ENCODE results near the gene IL32. TPM values are rescaled to one million over a fixed set of nuclear protein-coding genes. Genes with fewer than 3 reads are reported as not detected.

The IL32 gene
- total RNA-seq, 1 donor from 2014 or later: 4.9 TPM

DNA sequence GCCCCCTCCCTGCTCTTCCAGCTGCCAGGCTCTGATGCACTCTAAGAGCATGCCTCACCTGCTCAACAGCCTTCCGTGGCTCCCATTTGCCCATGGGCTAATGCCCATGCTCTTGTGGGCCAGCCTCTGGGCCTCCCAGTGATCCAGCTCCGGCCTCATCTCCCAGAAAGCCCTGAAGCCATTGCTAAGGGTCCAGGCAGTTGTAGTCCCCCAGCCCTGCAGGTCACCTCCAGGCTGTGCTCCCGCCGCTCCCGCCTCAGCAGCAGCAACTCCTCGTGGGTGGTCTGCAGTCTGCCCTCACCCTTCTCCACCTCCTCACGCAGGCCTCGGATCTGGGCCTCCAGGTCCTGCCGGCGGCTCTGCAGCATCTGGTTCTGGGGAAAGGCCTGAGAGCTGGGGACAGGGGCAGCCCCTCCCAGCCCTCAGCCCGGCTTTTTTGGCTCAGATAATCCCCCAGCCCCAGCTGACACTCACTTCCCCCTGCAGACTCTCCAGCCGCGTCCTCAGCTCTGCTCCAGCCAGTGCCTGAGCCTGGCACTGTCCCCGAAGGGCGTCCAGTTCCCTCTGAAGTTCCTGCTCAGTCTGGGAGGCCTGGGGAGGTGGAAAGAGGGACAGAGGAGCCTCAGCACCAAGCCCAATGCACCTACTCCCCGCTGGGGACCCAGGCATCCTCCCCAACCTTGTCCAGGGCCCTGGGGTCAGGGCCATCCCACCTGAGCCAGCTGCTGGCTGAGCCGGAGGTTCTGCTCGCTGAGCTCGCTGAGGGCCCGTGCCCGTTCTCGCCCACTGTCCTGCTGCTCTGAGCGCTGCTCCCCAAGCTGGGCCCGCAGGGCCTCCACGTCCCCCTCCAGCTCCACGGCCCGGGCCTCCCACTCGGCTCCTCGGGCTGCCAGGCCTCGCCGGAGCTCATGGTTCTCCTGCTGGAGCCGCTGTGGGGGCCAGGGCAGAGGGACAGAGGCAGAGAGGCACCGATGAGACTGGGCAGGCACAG is 34.9 kb upstream of the IL32 start:
- Mint-ChIP-seq H3K27me3 (ENCODE audit: low read depth) (peaks cover 37% of the 10 kb centered on the region), H3K4me3 (no peak overlapping the region), H3K4me1 (peaks cover 5% of the 10 kb centered on the region), H3K9me3 (no peaks in the 10 kb centered on the region), H3K27ac (no peak overlapping the region), H3K36me3 (peaks cover 9% of the 10 kb centered on the region)
- TF ChIP-seq, protein P1, sequence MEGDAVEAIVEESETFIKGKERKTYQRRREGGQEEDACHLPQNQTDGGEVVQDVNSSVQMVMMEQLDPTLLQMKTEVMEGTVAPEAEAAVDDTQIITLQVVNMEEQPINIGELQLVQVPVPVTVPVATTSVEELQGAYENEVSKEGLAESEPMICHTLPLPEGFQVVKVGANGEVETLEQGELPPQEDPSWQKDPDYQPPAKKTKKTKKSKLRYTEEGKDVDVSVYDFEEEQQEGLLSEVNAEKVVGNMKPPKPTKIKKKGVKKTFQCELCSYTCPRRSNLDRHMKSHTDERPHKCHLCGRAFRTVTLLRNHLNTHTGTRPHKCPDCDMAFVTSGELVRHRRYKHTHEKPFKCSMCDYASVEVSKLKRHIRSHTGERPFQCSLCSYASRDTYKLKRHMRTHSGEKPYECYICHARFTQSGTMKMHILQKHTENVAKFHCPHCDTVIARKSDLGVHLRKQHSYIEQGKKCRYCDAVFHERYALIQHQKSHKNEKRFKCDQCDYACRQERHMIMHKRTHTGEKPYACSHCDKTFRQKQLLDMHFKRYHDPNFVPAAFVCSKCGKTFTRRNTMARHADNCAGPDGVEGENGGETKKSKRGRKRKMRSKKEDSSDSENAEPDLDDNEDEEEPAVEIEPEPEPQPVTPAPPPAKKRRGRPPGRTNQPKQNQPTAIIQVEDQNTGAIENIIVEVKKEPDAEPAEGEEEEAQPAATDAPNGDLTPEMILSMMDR (IDR thresholded peaks at IDR 0.05; ENCODE audit: unreplicated experiment): no peak
- no peak for DNase-seq (ENCODE audit: low spot score in 2 of 2, unreplicated experiment in 2 of 2)

DNA sequence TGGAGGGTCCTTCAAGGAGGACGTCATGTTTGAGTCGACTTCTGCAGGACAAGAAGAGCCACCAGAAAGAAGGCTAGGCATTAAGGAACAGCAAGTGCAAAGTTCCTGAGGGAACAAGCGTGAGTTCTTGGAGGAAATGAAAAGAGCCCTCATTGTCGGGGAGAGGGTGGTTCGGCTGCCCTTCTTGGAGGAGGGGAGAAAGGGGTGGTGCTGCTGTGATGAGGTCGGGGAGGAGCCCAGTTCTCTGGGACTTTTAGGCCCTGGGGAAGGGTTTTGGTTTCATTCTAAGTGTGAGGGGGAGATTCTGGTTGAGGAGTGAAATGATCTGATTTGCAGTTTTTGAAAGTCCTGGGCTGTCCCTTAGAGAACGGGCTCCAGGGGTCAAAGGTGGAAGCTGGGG is 32.8 kb upstream of the IL32 start:
- Mint-ChIP-seq H3K27me3 (ENCODE audit: low read depth) (peaks cover 53% of the 10 kb centered on the region), H3K36me3 (no peaks in the 10 kb centered on the region), H3K27ac (no peak overlapping the region), H3K4me1 (peaks cover 9% of the 10 kb centered on the region), H3K9me3 (no peaks in the 10 kb centered on the region), H3K4me3 (no peak overlapping the region)
- no peak for DNase-seq (ENCODE audit: low spot score in 2 of 2, unreplicated experiment in 2 of 2)
- TF ChIP-seq, protein P1 (IDR thresholded peaks at IDR 0.05; ENCODE audit: unreplicated experiment): no peak

DNA sequence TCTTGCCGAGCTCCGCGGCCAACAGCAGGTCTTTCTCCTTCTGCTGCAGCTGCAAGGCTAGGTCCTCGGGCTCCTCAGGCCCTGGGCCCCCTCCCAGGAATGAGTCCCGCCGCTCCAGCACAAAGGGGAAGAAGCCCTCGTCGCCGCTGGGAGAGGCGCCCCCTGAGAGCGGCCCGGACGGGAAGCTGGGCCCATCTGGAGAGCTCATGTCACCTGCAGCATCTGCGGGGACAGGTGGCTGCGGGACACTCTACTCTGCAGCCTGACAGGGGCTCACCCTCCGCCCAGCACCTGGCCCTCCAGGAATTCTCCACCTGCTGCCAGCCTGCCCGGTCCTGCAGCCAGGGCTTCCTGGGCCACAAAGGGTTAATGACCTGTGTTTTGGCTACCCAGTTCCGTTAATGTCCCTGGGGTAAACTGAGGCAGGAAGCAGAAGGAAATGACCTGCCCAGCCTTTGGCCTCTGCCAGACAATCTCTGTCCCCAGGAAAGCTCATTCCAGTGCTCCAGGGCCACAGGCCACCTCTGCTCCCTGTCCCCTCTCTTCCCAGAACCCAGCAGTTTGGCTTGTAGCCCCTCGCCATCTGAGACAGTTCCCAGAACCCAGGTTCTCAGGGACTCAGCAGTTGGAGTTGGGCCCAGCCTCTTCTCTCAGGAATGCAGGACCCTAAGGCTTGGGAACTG is 30.0 kb upstream of the IL32 start:
- DNase-seq (ENCODE audit: low spot score in 2 of 2, unreplicated experiment in 2 of 2): no peak
- no peak overlapping the region for H3K27ac Mint-ChIP-seq

DNA sequence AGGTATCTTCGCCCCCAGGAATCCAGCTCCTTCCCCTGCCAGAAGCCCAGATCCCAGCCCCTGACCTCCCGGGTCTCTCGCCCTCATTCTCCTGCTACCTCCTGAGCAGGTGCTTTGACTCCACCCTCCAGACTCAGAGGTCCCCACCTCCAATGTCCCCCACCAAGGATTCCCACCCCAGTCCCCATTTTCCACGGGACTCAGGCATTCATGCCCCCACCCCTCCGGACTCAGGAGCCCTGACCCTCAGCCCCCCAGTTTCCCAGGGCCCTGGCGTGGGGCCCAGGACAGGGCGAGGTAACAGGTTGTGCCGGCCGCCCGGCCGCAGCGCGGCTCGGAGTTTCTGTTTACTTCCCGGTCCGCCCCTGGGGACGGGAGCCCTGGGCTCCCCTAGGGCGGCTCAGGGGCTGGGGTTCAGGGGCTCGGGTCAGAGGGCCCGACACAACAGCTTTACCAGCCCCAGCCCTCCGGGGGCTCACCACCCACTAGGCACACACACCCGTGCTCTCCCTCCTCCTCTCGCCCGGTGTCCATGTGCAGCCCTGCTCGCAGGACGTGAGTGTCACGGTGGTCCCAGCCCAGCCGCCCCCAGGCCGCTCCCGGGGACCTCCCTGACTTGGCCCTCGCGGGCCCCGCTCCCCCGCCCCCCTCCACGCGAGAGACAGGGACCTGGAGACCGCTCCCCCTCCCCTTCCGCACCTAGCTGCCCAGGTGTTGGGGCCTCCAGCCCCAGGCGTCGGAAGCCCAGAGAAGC is 29.3 kb upstream of the IL32 start:
- Mint-ChIP-seq H3K4me1 (peaks cover 6% of the 10 kb centered on the region), H3K9me3 (no peaks in the 10 kb centered on the region), H3K27ac (no peak overlapping the region), H3K36me3 (no peaks in the 10 kb centered on the region), H3K4me3 (peak overlapping the region; percentile 53), H3K27me3 (ENCODE audit: low read depth) (peaks cover 80% of the 10 kb centered on the region)
- DNase-seq (ENCODE audit: low spot score in 2 of 2, unreplicated experiment in 2 of 2): no peak
- TF ChIP-seq, protein P1 (IDR thresholded peaks at IDR 0.05; ENCODE audit: unreplicated experiment): no peak

More for the DNA sequence above, 30.0 kb upstream of the IL32 start:
- H3K4me1 Mint-ChIP-seq: peaks cover 7% of the 10 kb centered on the region
- peaks cover 76% of the 10 kb centered on the region for H3K27me3 Mint-ChIP-seq (ENCODE audit: low read depth)
- TF ChIP-seq, protein P1 (IDR thresholded peaks at IDR 0.05; ENCODE audit: unreplicated experiment): no peak
- no peaks in the 10 kb centered on the region for H3K9me3 Mint-ChIP-seq
- no peaks in the 10 kb centered on the region for H3K36me3 Mint-ChIP-seq
- peak overlapping the region; percentile 53 for H3K4me3 Mint-ChIP-seq

DNA sequence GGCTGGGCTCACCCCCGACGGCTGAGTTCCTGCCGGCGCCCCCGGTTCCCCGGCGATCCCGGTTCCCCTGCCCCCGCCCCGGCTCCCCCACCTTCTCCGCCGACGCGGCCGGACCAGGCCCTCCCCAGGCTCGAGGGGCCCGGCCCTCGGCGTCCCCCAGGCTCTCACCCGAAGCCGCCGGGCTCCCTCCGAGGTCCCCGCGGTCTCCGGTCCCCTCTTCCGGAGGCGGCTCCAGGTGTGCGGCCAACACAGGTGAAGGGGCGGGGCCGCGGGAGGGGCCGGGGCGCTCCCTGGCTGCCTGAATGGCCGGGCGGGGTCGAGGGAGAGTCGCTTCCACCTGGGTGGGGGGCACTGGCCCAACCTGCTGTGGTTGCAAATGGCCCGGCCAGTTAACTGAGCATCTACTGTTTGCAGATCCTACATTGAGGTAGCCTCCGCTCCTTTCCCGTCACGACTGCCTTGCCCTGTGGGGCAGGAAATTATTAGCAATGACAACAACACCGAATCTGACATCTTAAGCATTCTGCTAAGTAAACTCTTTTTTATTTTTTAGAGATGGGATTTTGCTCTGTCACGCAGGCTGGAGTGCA is 28.6 kb upstream of the IL32 start, which contains the start of gene BICDL2:
TSS of gene BICDL2 (minus strand) at position 219 of the 590 bp plus-strand sequence. CDS start 1,448 bp downstream, outside the sequence.
- TF ChIP-seq, protein P1 (IDR thresholded peaks at IDR 0.05; ENCODE audit: unreplicated experiment): no peak
- DNase-seq (ENCODE audit: low spot score in 2 of 2, unreplicated experiment in 2 of 2): no peak
- Mint-ChIP-seq H3K36me3 (no peaks in the 10 kb centered on the region), H3K27me3 (ENCODE audit: low read depth) (peaks cover 81% of the 10 kb centered on the region), H3K4me3 (peak within 1 kb of the TSS; percentile 53), H3K9me3 (no peaks in the 10 kb centered on the region), H3K4me1 (peaks cover 4% of the 10 kb centered on the region), H3K27ac (no peak within 1 kb of the TSS)

Data from mesothelial cell of epicardium (in vitro differentiated cells).